ENCODE data around the gene MAN1C1. TPM values are rescaled to one million over a fixed set of nuclear protein-coding genes. Genes with fewer than 3 reads are reported as not detected.

MAN1C1 gene
- polyA plus RNA-seq, 1 of the 3 experiments (the other 2 are of a cell fraction) = 0.20 TPM

DNA sequence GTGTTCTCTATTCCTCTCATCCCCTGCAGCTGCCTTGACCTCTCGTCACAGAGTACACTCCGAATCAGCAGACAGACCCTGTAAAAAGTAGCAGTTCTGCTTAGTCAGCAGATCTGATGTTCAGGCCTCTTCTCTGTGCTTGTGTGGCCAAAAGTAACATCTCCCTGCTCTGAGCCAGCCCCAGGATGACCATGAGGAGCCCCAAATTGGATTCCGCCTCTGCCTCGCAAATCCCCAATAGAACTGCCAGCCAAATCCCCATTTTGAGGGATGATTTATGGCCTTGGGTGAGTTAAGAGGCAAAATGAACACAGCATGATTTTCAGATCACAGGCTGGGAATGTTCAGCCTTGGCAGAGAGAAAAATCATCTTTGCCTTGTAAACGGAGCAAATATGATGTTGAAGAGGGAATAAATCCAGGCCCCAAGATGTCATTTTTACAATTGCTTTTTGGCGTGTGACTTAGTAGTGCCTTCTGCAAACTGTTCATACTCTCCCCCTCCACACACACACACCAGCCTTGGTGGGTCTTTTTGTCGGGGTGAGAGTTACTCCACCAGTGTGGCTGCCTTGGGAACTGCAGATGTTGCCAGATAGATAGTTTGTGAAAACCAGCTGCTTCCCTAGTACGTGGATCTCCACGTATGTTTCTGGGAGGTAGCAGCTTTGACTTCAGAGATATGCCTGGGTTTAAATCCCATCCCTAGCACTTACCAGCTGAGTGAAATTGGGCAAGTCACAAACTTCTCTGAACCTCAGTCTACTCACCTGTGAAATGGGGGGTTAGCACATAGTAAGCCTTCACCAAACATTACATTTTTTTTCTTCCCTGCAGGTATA is 77.8 kb downstream of the MAN1C1 start:
- H3K4me2 ChIP-seq = no peak overlapping the region
- CTCF ChIA-PET = interaction anchor here (0.7 to 1.3 kb wide), 8 partner anchors 10 to 207 kb away, joined by 3 to 10 read pairs (median 4); no protein-coding TSS in a partner anchor
- H2AFZ ChIP-seq (ENCODE audit: low read depth) = no peak overlapping the region
- H3K9me3 ChIP-seq = no peaks in the 10 kb centered on the region
- H3K4me3 ChIP-seq (ENCODE audit: low read depth in 2 of 2, low read length in 1 of 2) = no peak overlapping the region
- no peaks in the 10 kb centered on the region; the same call in 1 of the 2 replicates for H3K27me3 ChIP-seq (ENCODE audit: insufficient read depth)
- H3K9me2 ChIP-seq = no peaks in the 10 kb centered on the region
- H3K27ac ChIP-seq (ENCODE audit: low read depth in 2 of 2, low read length in 1 of 2) = no peak overlapping the region
- TF ChIP-seq MXI1 (IDR thresholded peaks at IDR 0.05; ENCODE audit: low read depth, low read length) = no peak
- TF ChIP-seq JUND (IDR thresholded peaks at IDR 0.05) = no peak
- TF ChIP-seq, protein P1, sequence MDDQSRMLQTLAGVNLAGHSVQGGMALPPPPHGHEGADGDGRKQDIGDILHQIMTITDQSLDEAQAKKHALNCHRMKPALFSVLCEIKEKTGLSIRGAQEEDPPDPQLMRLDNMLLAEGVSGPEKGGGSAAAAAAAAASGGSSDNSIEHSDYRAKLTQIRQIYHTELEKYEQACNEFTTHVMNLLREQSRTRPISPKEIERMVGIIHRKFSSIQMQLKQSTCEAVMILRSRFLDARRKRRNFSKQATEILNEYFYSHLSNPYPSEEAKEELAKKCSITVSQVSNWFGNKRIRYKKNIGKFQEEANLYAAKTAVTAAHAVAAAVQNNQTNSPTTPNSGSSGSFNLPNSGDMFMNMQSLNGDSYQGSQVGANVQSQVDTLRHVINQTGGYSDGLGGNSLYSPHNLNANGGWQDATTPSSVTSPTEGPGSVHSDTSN (IDR thresholded peaks at IDR 0.05) = no peak
- TF ChIP-seq EP300 (IDR thresholded peaks at IDR 0.05; ENCODE audit: borderline replicate concordance in 1 of 2, low read depth in 1 of 2, low read length in 1 of 2) = no peak
- TF ChIP-seq, protein P2, sequence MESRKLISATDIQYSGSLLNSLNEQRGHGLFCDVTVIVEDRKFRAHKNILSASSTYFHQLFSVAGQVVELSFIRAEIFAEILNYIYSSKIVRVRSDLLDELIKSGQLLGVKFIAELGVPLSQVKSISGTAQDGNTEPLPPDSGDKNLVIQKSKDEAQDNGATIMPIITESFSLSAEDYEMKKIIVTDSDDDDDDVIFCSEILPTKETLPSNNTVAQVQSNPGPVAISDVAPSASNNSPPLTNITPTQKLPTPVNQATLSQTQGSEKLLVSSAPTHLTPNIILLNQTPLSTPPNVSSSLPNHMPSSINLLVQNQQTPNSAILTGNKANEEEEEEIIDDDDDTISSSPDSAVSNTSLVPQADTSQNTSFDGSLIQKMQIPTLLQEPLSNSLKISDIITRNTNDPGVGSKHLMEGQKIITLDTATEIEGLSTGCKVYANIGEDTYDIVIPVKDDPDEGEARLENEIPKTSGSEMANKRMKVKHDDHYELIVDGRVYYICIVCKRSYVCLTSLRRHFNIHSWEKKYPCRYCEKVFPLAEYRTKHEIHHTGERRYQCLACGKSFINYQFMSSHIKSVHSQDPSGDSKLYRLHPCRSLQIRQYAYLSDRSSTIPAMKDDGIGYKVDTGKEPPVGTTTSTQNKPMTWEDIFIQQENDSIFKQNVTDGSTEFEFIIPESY (IDR thresholded peaks at IDR 0.05; ENCODE audit: borderline replicate concordance, low read depth) = no peak
- no peak for TF ChIP-seq RFX5 (IDR thresholded peaks at IDR 0.05; ENCODE audit: low read length)
- TF ChIP-seq IRF3 (IDR thresholded peaks at IDR 0.05; ENCODE audit: low read depth, low read length) = no peak
- TF ChIP-seq, protein P3, sequence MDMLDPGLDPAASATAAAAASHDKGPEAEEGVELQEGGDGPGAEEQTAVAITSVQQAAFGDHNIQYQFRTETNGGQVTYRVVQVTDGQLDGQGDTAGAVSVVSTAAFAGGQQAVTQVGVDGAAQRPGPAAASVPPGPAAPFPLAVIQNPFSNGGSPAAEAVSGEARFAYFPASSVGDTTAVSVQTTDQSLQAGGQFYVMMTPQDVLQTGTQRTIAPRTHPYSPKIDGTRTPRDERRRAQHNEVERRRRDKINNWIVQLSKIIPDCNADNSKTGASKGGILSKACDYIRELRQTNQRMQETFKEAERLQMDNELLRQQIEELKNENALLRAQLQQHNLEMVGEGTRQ (IDR thresholded peaks at IDR 0.05; ENCODE audit: borderline replicate concordance, low read depth, low read length) = no peak
- TF ChIP-seq TEAD4 (IDR thresholded peaks at IDR 0.05; ENCODE audit: borderline replicate concordance, insufficient read depth) = no peak
- no peak for TF ChIP-seq SMC3 (IDR thresholded peaks at IDR 0.05; ENCODE audit: low read depth, low read length)
- no peak for TF ChIP-seq EZH2phosphoT487 (IDR thresholded peaks at IDR 0.05; ENCODE audit: borderline replicate concordance, low read depth)
- no peak for TF ChIP-seq NFIC (IDR thresholded peaks at IDR 0.05; ENCODE audit: borderline replicate concordance)
- TF ChIP-seq FOXM1 (IDR thresholded peaks at IDR 0.05; ENCODE audit: low read depth) = no peak
- no peak for TF ChIP-seq NRF1 (IDR thresholded peaks at IDR 0.05; ENCODE audit: low read depth, low read length)
- no peak for TF ChIP-seq POLR2AphosphoS5 (IDR thresholded peaks at IDR 0.05; ENCODE audit: low read depth, low read length)
- TF ChIP-seq RCOR1 (IDR thresholded peaks at IDR 0.05; ENCODE audit: low read length) = no peak
- no peak for TF ChIP-seq TCF12 (IDR thresholded peaks at IDR 0.05)
- no peak for TF ChIP-seq MEF2A (IDR thresholded peaks at IDR 0.05; ENCODE audit: borderline replicate concordance, low read depth)
- POLR2A ChIA-PET = no interaction called here
- peaks cover 8 to 12% of the 10 kb centered on the region in 2 experiments; a peak in 3 of 4 replicates for H3K4me1 ChIP-seq (ENCODE audit: control insufficient read depth in 1 of 2, insufficient read depth in 2 of 2, low read depth in 1 of 2, low read length in 1 of 2)
- no peaks in the 10 kb centered on the region for H3K79me2 ChIP-seq (ENCODE audit: insufficient read depth)
- H4K20me1 ChIP-seq (ENCODE audit: insufficient read depth) = no peaks in the 10 kb centered on the region
- no peaks in the 10 kb centered on the region for H3K36me3 ChIP-seq (replicated peaks in 1 of 2; ENCODE audit: control insufficient read depth in 1 of 2, insufficient read depth in 2 of 2, low read length in 1 of 2)
- H3K9ac ChIP-seq = no peak overlapping the region
- WGBS (ENCODE audit: low lambda C conversion rate) = 81% methylated on average over 9 of the region's 9 CpGs
- DNase-seq = no peak
- H3F3A ChIP-seq (replicated peaks; ENCODE audit: insufficient read depth) = no peaks in the 10 kb centered on the region
